ENCODE measurements around the gene TMEM176A.

- TF ChIP-seq CTCF (IDR thresholded peaks at IDR 0.05) (no peak), HMGXB4 (CRISPR knock-in tag; IDR thresholded peaks at IDR 0.05; ENCODE audit: borderline replicate concordance) (no peak), EP300 (IDR thresholded peaks at IDR 0.05) (no peak), POLR2A (IDR thresholded peaks at IDR 0.05; ENCODE audit: low read length) (no peak), RAD21 (conservative IDR thresholded peaks at IDR 0.05 in 1 of 2, IDR thresholded peaks at IDR 0.05 in 1 of 2) (no peak), REST (IDR thresholded peaks at IDR 0.05) (no peak), MAFK (IDR thresholded peaks at IDR 0.05; ENCODE audit: partially characterized antibody) (no peak), ZFP36 (IDR thresholded peaks at IDR 0.05; ENCODE audit: borderline replicate concordance, partially characterized antibody) (no peak), HEYL (CRISPR knock-in tag; IDR thresholded peaks at IDR 0.05) (no peak)
Measured at GRCh38 chr7:150791746-150792452, 8.7 kb upstream of the TMEM176A start.

All from A549 (cell line).